Uterus (tissue), 4 donors: ENCODE results near the gene DCAF5. TPM values are rescaled to one million over a fixed set of nuclear protein-coding genes. Genes with fewer than 3 reads are reported as not detected.

Experiments
- DNase-seq, 2 donors: peaks; one replicate each; pipeline ENCODE4 v3.0.0-alpha.2; 2019 to 2020
- H3K27ac ChIP-seq, 2 donors: fragments of 200-600 bp; sonication (generic); 1 replicate in 1 of 2; 2 replicates in 1 of 2; pipeline ENCODE4 v1.5.1; 2016 to 2018
- H3K27me3 ChIP-seq, 2 donors: fragments of 200-600 bp; sonication (generic); one replicate each; pipeline ENCODE4 v1.5.1; 2018 to 2019; ENCODE audit warnings: control low read depth in 1 of 2
- H3K36me3 ChIP-seq, 2 donors: fragments of 200-600 bp; sonication (generic); one replicate each; pipeline ENCODE4 v1.5.1; 2019; ENCODE audit warnings: control low read depth in 1 of 2
- H3K4me1 ChIP-seq, 2 donors: fragments of 200-600 bp; sonication (generic); one replicate each; pipeline ENCODE4 v1.5.1; 2018 to 2019; ENCODE audit warnings: control low read depth in 1 of 2
- H3K4me3 ChIP-seq, 2 donors: fragments of 200-600 bp; sonication (generic); 1 replicate in 1 of 2; 2 replicates in 1 of 2; pipeline ENCODE4 v1.5.1; 2018 to 2019; ENCODE audit warnings: mild to moderate bottlenecking in 1 of 2
- H3K9me3 ChIP-seq, 2 donors: fragments of 200-600 bp; sonication (generic); one replicate each; pipeline ENCODE4 v1.5.1; 2019; ENCODE audit warnings: control low read depth in 1 of 2
- CTCF ChIP-seq, 4 experiments: fragments of 200-600 bp in 2 of 4; fragments of 450-650 bp in 2 of 4; sonication (generic) in 2 of 4; IDR thresholded peaks; one replicate each; pipeline ENCODE4 v1.5.1; 2016 to 2019; ENCODE audit warnings: antibody characterized with exemption in 4 of 4, mild to moderate bottlenecking in 2 of 4, moderate library complexity in 1 of 4
- POLR2A ChIP-seq, 2 donors: fragments of 450-650 bp; IDR thresholded peaks; one replicate each; pipeline ENCODE4 v1.6.1; 2016; ENCODE audit warnings: antibody characterized with exemption in 2 of 2, mild to moderate bottlenecking in 1 of 2, moderate library complexity in 1 of 2
- intact Hi-C: fragments of 100-400 bp; cut with DNase I; formaldehyde crosslinking; loops from one replicate; pipeline ENCODE4 v1.15.1; 2023; ENCODE audit warnings: low total_unique reads
- total RNA-seq, 4 donors: library from RNA; depleted of rRNA in 3 of 4; stranded (reverse); fragments of >200 nt in 3 of 4; gene quantifications; one replicate each; pipeline versions ENCODE4 v1.1.0 to v1.2.4, GENCODE V29; 2014 to 2023
- donor health status: DM: yes; HTN: yes; CAD: no.

DCAF5 gene
- total RNA-seq, 4 donors from 2014 or later: 32.2 to 68.5 (median 60.0) TPM

GRCh38 chr14:69013943-69014782 is 138.8 kb downstream of the DCAF5 start:
- Histone ChIP-seq H3K4me1 (no peaks in the 10 kb centered on the region), H3K27me3 (no peaks in the 10 kb centered on the region), H3K4me3 (no peak overlapping the region), H3K27ac (no peak overlapping the region), H3K9me3 (no peaks in the 10 kb centered on the region), H3K36me3 (no peaks in the 10 kb centered on the region)
- TF ChIP-seq POLR2A (IDR thresholded peaks at IDR 0.05): no peak
- TF ChIP-seq CTCF (IDR thresholded peaks at IDR 0.05): no peak
- no peak for DNase-seq
- intact Hi-C loops: no loop called here

GRCh38 chr14:69012256-69012953 is 140.5 kb downstream of the DCAF5 start:
- no peaks in the 10 kb centered on the region for H3K9me3 ChIP-seq
- TF ChIP-seq CTCF (IDR thresholded peaks at IDR 0.05): no peak
- TF ChIP-seq POLR2A (IDR thresholded peaks at IDR 0.05): no peak
- no peaks in the 10 kb centered on the region for H3K4me1 ChIP-seq
- no peaks in the 10 kb centered on the region for H3K36me3 ChIP-seq
- no peaks in the 10 kb centered on the region for H3K27me3 ChIP-seq
- intact Hi-C loops: no loop called here
- no peak overlapping the region for H3K27ac ChIP-seq
- DNase-seq: no peak
- no peak overlapping the region for H3K4me3 ChIP-seq

- Histone ChIP-seq H3K4me3 (no peak overlapping the region), H3K27me3 (no peaks in the 10 kb centered on the region), H3K9me3 (no peaks in the 10 kb centered on the region), H3K36me3 (no peaks in the 10 kb centered on the region), H3K27ac (no peak overlapping the region), H3K4me1 (no peaks in the 10 kb centered on the region)
- no peak for DNase-seq
- TF ChIP-seq CTCF (IDR thresholded peaks at IDR 0.05): no peak
- no peak for TF ChIP-seq POLR2A (IDR thresholded peaks at IDR 0.05)
- intact Hi-C loops: no loop called here
Observed at GRCh38 chr14:69010648-69011047, 142.3 kb downstream of the DCAF5 start.

- H3K27me3 ChIP-seq: no peaks in the 10 kb centered on the region
- H3K4me3 ChIP-seq: no peak overlapping the region
- no peaks in the 10 kb centered on the region for H3K4me1 ChIP-seq
- intact Hi-C loops: no loop called here
- H3K27ac ChIP-seq: no peak overlapping the region
- H3K9me3 ChIP-seq: no peaks in the 10 kb centered on the region
- no peaks in the 10 kb centered on the region for H3K36me3 ChIP-seq
- TF ChIP-seq POLR2A (IDR thresholded peaks at IDR 0.05) (no peak), CTCF (IDR thresholded peaks at IDR 0.05) (no peak)
- no peak for DNase-seq
Observed at GRCh38 chr14:69008421-69008884, 144.5 kb downstream of the DCAF5 start.

- H3K4me1 ChIP-seq: no peaks in the 10 kb centered on the region
- TF ChIP-seq POLR2A (IDR thresholded peaks at IDR 0.05) (no peak), CTCF (IDR thresholded peaks at IDR 0.05) (no peak)
- no peak for DNase-seq
- H3K4me3 ChIP-seq: no peak overlapping the region
- H3K27me3 ChIP-seq: no peaks in the 10 kb centered on the region
- intact Hi-C loops: no loop called here
- H3K9me3 ChIP-seq: no peaks in the 10 kb centered on the region
- H3K36me3 ChIP-seq: no peaks in the 10 kb centered on the region
- H3K27ac ChIP-seq: no peak overlapping the region
Observed at GRCh38 chr14:69006346-69006745, 146.6 kb downstream of the DCAF5 start.
